Left forelimb (tissue), 1 donor: Measurements from ENCODE around the gene MBNL3.

Source experiments
- DNase-seq: peaks from one replicate; pipeline ENCODE4 v3.0.0-alpha.2; 2018; ENCODE audit warnings: low spot score

MBNL3 gene

GRCh38 chrX:132488819-132489577 lies at the start of gene MBNL3:
MBNL3 (minus strand) TSS chrX:132489038; CDS start chrX:132439611, 49,427 bp downstream.
- peak; percentile 82 for DNase-seq

GRCh38 chrX:132533409-132533808 lies 44.6 kb upstream of the MBNL3 start:
- no peak for DNase-seq

GRCh38 chrX:132532913-132533312 lies 44.1 kb upstream of the MBNL3 start:
- no peak for DNase-seq

GRCh38 chrX:132532097-132532496 lies 43.3 kb upstream of the MBNL3 start:
- no peak for DNase-seq

GRCh38 chrX:132520792-132521191 lies 32.0 kb upstream of the MBNL3 start:
- DNase-seq, result no peak

- DNase-seq, result no peak
Observed at GRCh38 chrX:132520213-132520612, 31.4 kb upstream of the MBNL3 start.

- DNase-seq, result no peak
Observed at GRCh38 chrX:132518401-132518800, 29.6 kb upstream of the MBNL3 start.

- DNase-seq, result no peak
Observed at GRCh38 chrX:132508834-132509233, 20.0 kb upstream of the MBNL3 start.

GRCh38 chrX:132505116-132505515 lies 16.3 kb upstream of the MBNL3 start:
- no peak for DNase-seq

- no peak for DNase-seq
Observed at GRCh38 chrX:132504417-132504816, 15.6 kb upstream of the MBNL3 start.

GRCh38 chrX:132501606-132502005 lies 12.8 kb upstream of the MBNL3 start:
- no peak for DNase-seq

- no peak for DNase-seq
Observed at GRCh38 chrX:132497432-132497831, 8.6 kb upstream of the MBNL3 start.

GRCh38 chrX:132493095-132493494 lies 4.3 kb upstream of the MBNL3 start:
- no peak for DNase-seq

- no peak for DNase-seq
Observed at GRCh38 chrX:132491191-132491590, 2.4 kb upstream of the MBNL3 start.

- DNase-seq, result peak; percentile 67
Observed at GRCh38 chrX:132489578-132490419, 961 bp upstream of the MBNL3 start.

- DNase-seq, result no peak
Observed at GRCh38 chrX:132488180-132488705, 595 bp downstream of the MBNL3 start.

GRCh38 chrX:132486599-132487178 lies 2.1 kb downstream of the MBNL3 start:
- no peak for DNase-seq

GRCh38 chrX:132483951-132484350 lies 4.9 kb downstream of the MBNL3 start:
- DNase-seq, result no peak

GRCh38 chrX:132483488-132483887 lies 5.3 kb downstream of the MBNL3 start:
- no peak for DNase-seq

GRCh38 chrX:132482632-132483031 lies 6.2 kb downstream of the MBNL3 start:
- no peak for DNase-seq

- DNase-seq, result no peak
Observed at GRCh38 chrX:132481449-132481848, 7.4 kb downstream of the MBNL3 start.

- DNase-seq, result no peak
Observed at GRCh38 chrX:132480581-132481203, 8.1 kb downstream of the MBNL3 start.
